Measurements from ENCODE around the gene GLCE.

DNA sequence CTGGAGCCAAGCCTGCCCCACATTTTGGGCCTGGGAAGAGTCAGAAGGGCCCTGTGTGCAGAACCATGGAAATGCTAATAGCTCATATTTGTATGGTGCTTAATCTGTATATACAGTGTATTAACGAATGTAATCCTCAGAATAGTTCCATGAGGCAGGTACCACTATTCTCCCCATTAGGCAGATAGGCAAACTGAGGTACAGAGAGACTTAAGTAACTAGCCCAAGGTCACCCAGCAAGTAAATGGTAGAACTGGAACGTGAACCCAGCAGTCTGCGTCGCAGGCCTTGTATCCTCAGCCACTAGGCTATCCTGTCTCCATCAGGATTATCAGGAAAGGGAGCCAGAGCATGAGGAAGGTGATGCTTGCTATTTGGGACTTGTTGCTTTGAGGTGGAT lies 28.0 kb upstream of the GLCE start:
- TF ChIP-seq, protein P1, sequence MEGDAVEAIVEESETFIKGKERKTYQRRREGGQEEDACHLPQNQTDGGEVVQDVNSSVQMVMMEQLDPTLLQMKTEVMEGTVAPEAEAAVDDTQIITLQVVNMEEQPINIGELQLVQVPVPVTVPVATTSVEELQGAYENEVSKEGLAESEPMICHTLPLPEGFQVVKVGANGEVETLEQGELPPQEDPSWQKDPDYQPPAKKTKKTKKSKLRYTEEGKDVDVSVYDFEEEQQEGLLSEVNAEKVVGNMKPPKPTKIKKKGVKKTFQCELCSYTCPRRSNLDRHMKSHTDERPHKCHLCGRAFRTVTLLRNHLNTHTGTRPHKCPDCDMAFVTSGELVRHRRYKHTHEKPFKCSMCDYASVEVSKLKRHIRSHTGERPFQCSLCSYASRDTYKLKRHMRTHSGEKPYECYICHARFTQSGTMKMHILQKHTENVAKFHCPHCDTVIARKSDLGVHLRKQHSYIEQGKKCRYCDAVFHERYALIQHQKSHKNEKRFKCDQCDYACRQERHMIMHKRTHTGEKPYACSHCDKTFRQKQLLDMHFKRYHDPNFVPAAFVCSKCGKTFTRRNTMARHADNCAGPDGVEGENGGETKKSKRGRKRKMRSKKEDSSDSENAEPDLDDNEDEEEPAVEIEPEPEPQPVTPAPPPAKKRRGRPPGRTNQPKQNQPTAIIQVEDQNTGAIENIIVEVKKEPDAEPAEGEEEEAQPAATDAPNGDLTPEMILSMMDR (IDR thresholded peaks at IDR 0.05) = no peak
- no peak for TF ChIP-seq POLR2A (IDR thresholded peaks at IDR 0.05)

All from heart left ventricle (tissue), 13 donors.